ENCODE data around the gene RWDD1. TPM values are rescaled to one million over a fixed set of nuclear protein-coding genes. Genes with fewer than 3 reads are reported as not detected.
A peak's percentile ranks its signal among the peaks of the same experiment; 100 is the strongest.

Gene RWDD1
- total and polyA plus RNA-seq, 2 donors (not counting 1 experiment from before 2014, with no cell fraction given), result 18.0 to 22.4 TPM

DNA sequence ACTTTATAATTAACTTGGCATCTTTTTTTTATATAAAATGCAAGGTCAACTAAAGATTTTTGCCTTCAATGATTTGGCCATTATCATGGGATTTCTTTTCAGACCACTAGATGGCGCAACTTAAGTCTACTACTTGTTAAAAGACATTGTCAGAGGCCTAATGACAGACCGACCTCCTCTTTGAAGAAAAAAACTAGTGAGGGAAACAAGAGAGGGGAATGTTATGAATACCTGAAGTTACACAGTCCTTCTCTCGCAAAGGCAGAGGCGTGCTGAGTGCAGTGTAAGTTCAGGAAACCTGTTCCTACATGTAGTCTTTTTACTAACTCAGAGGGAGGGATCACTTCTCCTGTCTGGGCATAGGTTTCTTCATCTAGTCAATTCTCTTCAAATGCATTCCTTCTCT, 35.1 kb upstream of the RWDD1 start:
- Histone ChIP-seq H3K27me3 (replicated peaks in 1 of 4; ENCODE audit: control extremely low read depth in 1 of 4, control insufficient read depth in 3 of 4, insufficient read depth in 4 of 4, low read length in 3 of 4) (peaks cover 0 to 3% (median 0%) of the 10 kb centered on the region in 4 experiments), H3K4me3 (ENCODE audit: control extremely low read depth in 1 of 5, extremely low read depth in 1 of 5, insufficient read depth in 1 of 5, low read depth in 2 of 5, low read length in 4 of 5) (no peak overlapping the region), H3K4me1 (ENCODE audit: control insufficient read depth in 2 of 2, insufficient read depth in 2 of 2, low read length in 2 of 2) (peaks cover 0 to 1% of the 10 kb centered on the region in 2 donors), H3K9me3 (ENCODE audit: control extremely low read depth in 1 of 3, control insufficient read depth in 2 of 3, insufficient read depth in 1 of 3, low read length in 2 of 3) (no peaks in the 10 kb centered on the region), H3K9ac (ENCODE audit: low read length) (no peak overlapping the region), H3K79me2 (ENCODE audit: control insufficient read depth, insufficient read depth, low read length) (no peaks in the 10 kb centered on the region), H4K20me1 (ENCODE audit: control insufficient read depth, insufficient read depth, low read length, poor library complexity, severe bottlenecking) (no peaks in the 10 kb centered on the region), H2AFZ (ENCODE audit: insufficient read depth, low read depth, low read length, poor library complexity, severe bottlenecking) (peak overlapping the region; percentile 59), H3K27ac (ENCODE audit: low read length in 2 of 2) (no peak overlapping the region), H3K4me2 (replicated peaks; ENCODE audit: low read depth, low read length, poor library complexity, severe bottlenecking) (no peak overlapping the region), H3K36me3 (replicated peaks in 1 of 2; ENCODE audit: control extremely low read depth in 1 of 2, control insufficient read depth in 1 of 2, extremely low read depth in 1 of 2, insufficient read depth in 2 of 2, low read length in 1 of 2) (no peaks in the 10 kb centered on the region)
- Mint-ChIP-seq H3K4me1 (peaks cover 3% of the 10 kb centered on the region), H3K27ac (no peak overlapping the region), H3K9me3 (ENCODE audit: insufficient read depth) (no peaks in the 10 kb centered on the region), H3K4me3 (no peak overlapping the region), H3K27me3 (peaks cover 14% of the 10 kb centered on the region)
- DNase-seq (peak; percentile 75), ATAC-seq (ENCODE audit: low read depth) (peak; percentile 44)
- POLR2A ChIA-PET, result no interaction called here
- intact Hi-C loops (cut with micrococcal nuclease), result loop anchor here (1.0 to 10.0 kb wide), 2 partner anchors 109 to 309 kb away; no protein-coding TSS in a partner anchor
- 0% methylated on average over 1 of the region's 4 CpGs for WGBS (ENCODE audit: insufficient coverage)
- TF ChIP-seq, protein P1, sequence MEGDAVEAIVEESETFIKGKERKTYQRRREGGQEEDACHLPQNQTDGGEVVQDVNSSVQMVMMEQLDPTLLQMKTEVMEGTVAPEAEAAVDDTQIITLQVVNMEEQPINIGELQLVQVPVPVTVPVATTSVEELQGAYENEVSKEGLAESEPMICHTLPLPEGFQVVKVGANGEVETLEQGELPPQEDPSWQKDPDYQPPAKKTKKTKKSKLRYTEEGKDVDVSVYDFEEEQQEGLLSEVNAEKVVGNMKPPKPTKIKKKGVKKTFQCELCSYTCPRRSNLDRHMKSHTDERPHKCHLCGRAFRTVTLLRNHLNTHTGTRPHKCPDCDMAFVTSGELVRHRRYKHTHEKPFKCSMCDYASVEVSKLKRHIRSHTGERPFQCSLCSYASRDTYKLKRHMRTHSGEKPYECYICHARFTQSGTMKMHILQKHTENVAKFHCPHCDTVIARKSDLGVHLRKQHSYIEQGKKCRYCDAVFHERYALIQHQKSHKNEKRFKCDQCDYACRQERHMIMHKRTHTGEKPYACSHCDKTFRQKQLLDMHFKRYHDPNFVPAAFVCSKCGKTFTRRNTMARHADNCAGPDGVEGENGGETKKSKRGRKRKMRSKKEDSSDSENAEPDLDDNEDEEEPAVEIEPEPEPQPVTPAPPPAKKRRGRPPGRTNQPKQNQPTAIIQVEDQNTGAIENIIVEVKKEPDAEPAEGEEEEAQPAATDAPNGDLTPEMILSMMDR (IDR thresholded peaks at IDR 0.05), result peak; percentile 92
- TF ChIP-seq EZH2 (IDR thresholded peaks at IDR 0.05; ENCODE audit: borderline replicate concordance, insufficient read depth, low read depth, low read length, poor library complexity, severe bottlenecking), result no peak
- CTCF ChIA-PET, result interaction anchor here (0.8 to 4.5 kb wide), 11 partner anchors 17 to 282 kb away, joined by 3 to 151 read pairs (median 6); partner anchors contain the start of genes CALHM4, TSPYL1 and TSPYL4

- Histone ChIP-seq H2AFZ (ENCODE audit: insufficient read depth, low read depth, low read length, poor library complexity, severe bottlenecking) (no peak overlapping the region), H3K4me1 (ENCODE audit: control insufficient read depth in 2 of 2, insufficient read depth in 2 of 2, low read length in 2 of 2) (no peaks in the 10 kb centered on the region), H3K9ac (ENCODE audit: low read length) (no peak overlapping the region), H3K36me3 (replicated peaks in 1 of 2; ENCODE audit: control extremely low read depth in 1 of 2, control insufficient read depth in 1 of 2, extremely low read depth in 1 of 2, insufficient read depth in 2 of 2, low read length in 1 of 2) (no peaks in the 10 kb centered on the region), H3K27me3 (replicated peaks in 1 of 4; ENCODE audit: control extremely low read depth in 1 of 4, control insufficient read depth in 3 of 4, insufficient read depth in 4 of 4, low read length in 3 of 4) (peaks cover 0 to 3% (median 0%) of the 10 kb centered on the region in 4 experiments), H3K9me3 (ENCODE audit: control extremely low read depth in 1 of 3, control insufficient read depth in 2 of 3, insufficient read depth in 1 of 3, low read length in 2 of 3) (no peaks in the 10 kb centered on the region), H3K4me3 (ENCODE audit: control extremely low read depth in 1 of 5, extremely low read depth in 1 of 5, insufficient read depth in 1 of 5, low read depth in 2 of 5, low read length in 4 of 5) (no peak overlapping the region), H4K20me1 (ENCODE audit: control insufficient read depth, insufficient read depth, low read length, poor library complexity, severe bottlenecking) (no peaks in the 10 kb centered on the region), H3K79me2 (ENCODE audit: control insufficient read depth, insufficient read depth, low read length) (no peaks in the 10 kb centered on the region), H3K4me2 (replicated peaks; ENCODE audit: low read depth, low read length, poor library complexity, severe bottlenecking) (no peak overlapping the region), H3K27ac (ENCODE audit: low read length in 2 of 2) (no peak overlapping the region)
- Mint-ChIP-seq H3K4me1 (no peaks in the 10 kb centered on the region), H3K4me3 (no peak overlapping the region), H3K27ac (no peak overlapping the region), H3K27me3 (peaks cover 31% of the 10 kb centered on the region), H3K9me3 (ENCODE audit: insufficient read depth) (no peaks in the 10 kb centered on the region)
- intact Hi-C loops (cut with micrococcal nuclease), result no loop called here
- ChIA-PET CTCF (interaction anchor here (0.7 to 2.7 kb wide), 8 partner anchors 10 to 323 kb away, joined by 3 to 20 read pairs (median 4); no protein-coding TSS in a partner anchor), POLR2A (no interaction called here)
- no peak for DNase-seq
- no peak for ATAC-seq (ENCODE audit: low read depth)
- TF ChIP-seq EZH2 (IDR thresholded peaks at IDR 0.05; ENCODE audit: borderline replicate concordance, insufficient read depth, low read depth, low read length, poor library complexity, severe bottlenecking), result no peak
- TF ChIP-seq, protein P1 (IDR thresholded peaks at IDR 0.05), result no peak
Measured at GRCh38 chr6:116542426-116542825, 28.9 kb upstream of the RWDD1 start.
